Panc1 (cell line): ENCODE data around the gene HABP4. TPM values are rescaled to one million over a fixed set of nuclear protein-coding genes. Genes with fewer than 3 reads are reported as not detected.

Experiments
- ATAC-seq: fragments of 200-7000 bp; cut with Tn5 transposase; 2 replicates; pipeline ENCODE4 v1.9.1; 2020; ENCODE audit warnings: mild to moderate bottlenecking, moderate library complexity
- BruUV-seq: library from RNA; stranded (reverse); fragments of 400-500 nt; replicated peaks from 2 replicates; lab custom pipeline; 2021; lab: Mats Ljungman, UMichigan
- CTCF ChIA-PET: fragments of 300-600 bp; sonication (Branson Sonifier 250); formaldehyde crosslinking; loops from one replicate; lab custom pipeline; 2022; ENCODE audit warnings: antibody characterized with exemption; lab: Charles Lee
- POLR2A ChIA-PET: fragments of 300-600 bp; sonication (Branson Sonifier 250); formaldehyde crosslinking; loops from one replicate; lab custom pipeline; 2022; ENCODE audit warnings: antibody characterized with exemption; lab: Charles Lee
- DNase-seq: peaks from one replicate; pipeline ENCODE4 v3.0.0-alpha.2; 2010; ENCODE audit warnings: low read depth, low spot score
- H3K27ac ChIP-seq: 2 replicates; pipeline ENCODE4 v1.5.1; 2011; ENCODE audit warnings: mild to moderate bottlenecking, low read length, inconsistent platforms
- H3K27me3 ChIP-seq: fragments of 200-500 bp; sonication (Bioruptor generic); 2 replicates; pipeline ENCODE4 v1.6.0; 2014; ENCODE audit warnings: low read length, inconsistent platforms; ENCODE audit not compliant: control insufficient read depth, insufficient read depth
- H3K36me3 ChIP-seq: fragments of 200-500 bp; sonication (Bioruptor generic); 2 replicates; pipeline ENCODE4 v1.5.1; 2014; ENCODE audit warnings: inconsistent platforms, mild to moderate bottlenecking, low read length, moderate library complexity; ENCODE audit not compliant: control insufficient read depth, insufficient read depth
- H3K4me1 ChIP-seq: 2 replicates; pipeline ENCODE4 v1.5.1; 2011; ENCODE audit warnings: inconsistent platforms, mild to moderate bottlenecking, low read length, moderate library complexity; ENCODE audit not compliant: control insufficient read depth, insufficient read depth
- H3K4me3 ChIP-seq, 2 experiments: 2 replicates each; pipeline ENCODE4 v1.5.1; 2011 to 2012; ENCODE audit warnings: low read depth in 2 of 2, low read length in 2 of 2, mild to moderate bottlenecking in 2 of 2, inconsistent platforms in 1 of 2, moderate library complexity in 1 of 2
- H3K9me3 ChIP-seq: fragments of 200-500 bp; sonication (Bioruptor generic); 2 replicates; pipeline ENCODE4 v1.5.1; 2014; ENCODE audit warnings: low read depth, mild to moderate bottlenecking, inconsistent platforms, low read length, moderate library complexity; ENCODE audit not compliant: control insufficient read depth, insufficient read depth
- CTCF ChIP-seq: fragments of 450-650 bp; IDR thresholded peaks from 2 replicates; pipeline ENCODE4 v1.5.1; 2017; ENCODE audit warnings: mild to moderate bottlenecking
- POLR2AphosphoS5 ChIP-seq: IDR thresholded peaks from 2 replicates; pipeline ENCODE4 v1.6.1; 2012; ENCODE audit warnings: mild to moderate bottlenecking, low read depth, low read length, moderate library complexity
- REST ChIP-seq, 2 experiments: IDR thresholded peaks; 2 replicates each; pipeline ENCODE4 v1.6.1; 2011 to 2012; ENCODE audit warnings: low read depth in 2 of 2, control low read depth in 1 of 2, low read length in 1 of 2, mild to moderate bottlenecking in 1 of 2, moderate library complexity in 1 of 2; ENCODE audit not compliant: insufficient read depth in 1 of 2
- SIN3A ChIP-seq: IDR thresholded peaks from 2 replicates; pipeline ENCODE4 v1.6.1; 2012; ENCODE audit warnings: low read depth, mild to moderate bottlenecking, low read length, moderate library complexity, borderline replicate concordance; ENCODE audit not compliant: insufficient read depth
- TCF7L2 ChIP-seq: IDR thresholded peaks from 2 replicates; pipeline ENCODE4 v1.6.1; 2011; ENCODE audit warnings: mild to moderate bottlenecking, low read depth, low read length, inconsistent platforms
- in situ Hi-C: cut with HindIII; loops from 2 replicates; pipeline ENCODE4 v1.10.0; 2016; ENCODE audit warnings: low sequenced_read_pairs, low pct_unique_long_range_greater_than_20kb
- intact Hi-C: fragments of 100-400 bp; cut with micrococcal nuclease; formaldehyde crosslinking; loops from one replicate; pipeline ENCODE4 v1.10.0; 2022; ENCODE audit not compliant: unreplicated experiment
- total RNA-seq: library from RNA; stranded (reverse); gene quantifications from one replicate; pipeline ENCODE4 v1.2.1, GENCODE V29; 2021; ENCODE audit not compliant: unreplicated experiment

HABP4 gene
- total RNA-seq, 1 experiment from 2014 or later = 32.3 TPM

DNA sequence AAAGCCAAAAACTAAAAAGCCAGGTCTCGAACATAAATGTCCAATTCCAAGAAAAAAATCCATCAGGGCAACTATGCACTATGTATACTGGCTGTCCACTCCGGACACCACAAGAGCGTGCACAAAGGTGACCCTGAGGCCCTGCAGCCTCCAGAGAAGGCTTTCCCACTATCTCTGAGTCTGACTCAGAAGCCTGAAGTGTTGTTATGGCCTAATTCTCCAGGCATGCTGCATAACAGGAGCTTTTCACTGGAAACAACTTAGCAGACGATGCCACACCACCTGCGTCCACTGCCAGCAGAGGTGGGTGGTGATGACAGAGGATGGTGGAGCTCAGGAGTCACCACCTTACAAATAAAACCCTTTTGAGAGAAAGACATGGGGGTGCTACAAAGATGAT lies 63.7 kb downstream of the HABP4 start:
- Histone ChIP-seq H3K27ac (no peak overlapping the region), H3K9me3 (no peaks in the 10 kb centered on the region), H3K27me3 (no peaks in the 10 kb centered on the region), H3K36me3 (no peaks in the 10 kb centered on the region), H3K4me3 (no peak overlapping the region), H3K4me1 (no peaks in the 10 kb centered on the region)
- ATAC-seq (no peak), DNase-seq (no peak)
- TF ChIP-seq CTCF (no peak), TCF7L2 (no peak), SIN3A (no peak), REST (IDR thresholded peaks at IDR 0.05; ENCODE audit: insufficient read depth in 1 of 2, low read depth in 2 of 2, low read length in 1 of 2) (no peak)
- POLR2A ChIA-PET = no interaction called here
- no TSS peak for BruUV-seq
- intact Hi-C loops = no loop called here
- CTCF ChIA-PET = no interaction called here
- in situ Hi-C loops = no loop called here

DNA sequence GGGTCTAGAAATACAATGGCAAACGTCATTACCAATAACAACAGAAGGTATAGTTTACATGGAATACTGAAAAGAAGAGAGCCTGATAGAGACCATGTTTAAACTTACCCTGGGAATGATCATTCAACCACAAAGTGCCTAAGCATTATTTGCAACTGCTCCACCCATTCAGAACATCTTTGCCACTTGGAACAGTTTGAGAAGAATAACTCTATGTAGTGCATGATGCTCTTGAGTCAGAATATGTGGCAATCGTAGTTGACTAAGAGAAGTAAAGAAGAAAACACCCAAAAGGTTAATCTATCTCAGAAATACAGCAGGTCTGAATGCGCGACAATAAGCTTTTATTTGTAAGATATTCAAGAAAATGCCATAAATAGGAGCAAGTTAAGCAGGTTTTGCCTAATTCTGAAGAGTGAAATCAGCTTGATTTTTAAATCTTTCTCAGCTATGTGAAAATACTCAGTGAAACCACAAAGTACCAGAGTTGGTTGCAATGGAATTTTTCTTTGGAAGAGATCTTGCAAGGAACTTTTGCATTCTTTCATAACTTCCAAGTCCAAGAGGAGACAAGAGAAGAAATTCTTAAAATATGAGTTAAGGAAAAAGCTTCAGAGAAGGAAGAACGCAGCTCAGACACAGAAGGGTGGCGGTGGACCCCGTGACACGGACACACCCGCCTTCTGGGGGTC lies 64.3 kb downstream of the HABP4 start:
- Histone ChIP-seq H3K27me3 (no peaks in the 10 kb centered on the region), H3K4me1 (no peaks in the 10 kb centered on the region), H3K27ac (no peak overlapping the region), H3K4me3 (no peak overlapping the region), H3K9me3 (no peaks in the 10 kb centered on the region), H3K36me3 (no peaks in the 10 kb centered on the region)
- no TSS peak for BruUV-seq
- ATAC-seq = no peak
- POLR2A ChIA-PET = no interaction called here
- in situ Hi-C loops = no loop called here
- TF ChIP-seq REST (IDR thresholded peaks at IDR 0.05; ENCODE audit: insufficient read depth in 1 of 2, low read depth in 2 of 2, low read length in 1 of 2) = no peak
- no peak for TF ChIP-seq SIN3A
- TF ChIP-seq CTCF = no peak
- no peak for TF ChIP-seq POLR2AphosphoS5
- TF ChIP-seq TCF7L2 = no peak
- CTCF ChIA-PET = no interaction called here
- no peak for DNase-seq
- intact Hi-C loops = no loop called here
